HepG2 (cell line): Measurements from ENCODE around the gene ANKS1A.

ENCODE experiments used
- NFE2L2 ChIP-seq: fragments of 150-350 bp; IDR thresholded peaks from 2 replicates; pipeline ENCODE4 v1.6.1; 2014; ENCODE audit warnings: low read length
- NFIC ChIP-seq: IDR thresholded peaks from 2 replicates; pipeline ENCODE4 v1.6.1; 2012; ENCODE audit warnings: mild to moderate bottlenecking, low read length, inconsistent platforms
- POLR2AphosphoS5 ChIP-seq: IDR thresholded peaks from 2 replicates; pipeline ENCODE4 v1.6.1; 2012; ENCODE audit warnings: low read depth, low read length
- ZNF850 ChIP-seq: sonication (generic); formaldehyde crosslinking; conservative IDR thresholded peaks from 2 replicates; pipeline ENCODE4 v1.9.0; 2021; ENCODE audit warnings: mild to moderate bottlenecking, missing genetic modification reagents

DNA sequence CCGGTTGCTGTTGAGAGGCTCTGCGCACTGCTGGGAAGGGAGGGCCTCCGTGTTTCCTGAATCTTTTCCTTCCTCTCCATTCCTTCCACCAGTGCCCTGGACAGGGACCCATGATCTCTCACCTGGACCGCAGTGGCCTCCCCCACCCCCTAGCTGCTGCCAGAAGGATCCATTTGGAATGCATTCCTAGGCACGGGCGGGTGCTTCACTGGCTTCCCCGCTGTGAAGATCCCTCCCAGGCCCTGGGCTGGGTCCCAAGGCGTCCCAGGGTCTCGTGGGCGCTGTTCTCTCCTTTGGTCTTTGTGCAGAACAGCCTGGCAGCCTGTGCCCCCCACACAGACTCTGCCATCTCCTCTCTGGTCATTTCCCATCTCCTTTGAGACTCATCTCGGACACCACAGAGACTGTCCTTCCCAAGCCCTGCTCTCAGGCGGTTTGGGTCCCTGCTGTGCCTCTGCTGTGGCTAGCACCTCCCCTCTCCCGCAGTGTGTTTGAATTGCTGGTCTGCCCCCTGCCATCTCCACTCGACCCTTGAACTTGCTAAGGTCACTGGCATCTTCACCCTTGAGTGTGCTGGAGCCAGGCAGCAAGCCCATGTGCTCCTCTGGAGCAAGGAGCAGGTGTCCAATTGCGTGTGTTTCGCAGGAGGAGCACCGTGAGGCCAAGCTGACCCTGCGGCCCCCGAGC is 193.1 kb downstream of the ANKS1A start:
- TF ChIP-seq NFIC (no peak), ZNF850 (CRISPR knock-in tag) (no peak), NFE2L2 (no peak), POLR2AphosphoS5 (no peak)
